ENCODE measurements around the gene GATAD1. TPM values are rescaled to one million over a fixed set of nuclear protein-coding genes. Genes with fewer than 3 reads are reported as not detected.
"Not testable (repeated sequence)": the region's sequence is repeated elsewhere in the genome, so short reads cannot be mapped to it uniquely, and the experiment has no call there.

The GATAD1 gene
- total RNA-seq, 8 experiments from 2014 or later = 20.5 to 44.2 (median 32.8) TPM

DNA sequence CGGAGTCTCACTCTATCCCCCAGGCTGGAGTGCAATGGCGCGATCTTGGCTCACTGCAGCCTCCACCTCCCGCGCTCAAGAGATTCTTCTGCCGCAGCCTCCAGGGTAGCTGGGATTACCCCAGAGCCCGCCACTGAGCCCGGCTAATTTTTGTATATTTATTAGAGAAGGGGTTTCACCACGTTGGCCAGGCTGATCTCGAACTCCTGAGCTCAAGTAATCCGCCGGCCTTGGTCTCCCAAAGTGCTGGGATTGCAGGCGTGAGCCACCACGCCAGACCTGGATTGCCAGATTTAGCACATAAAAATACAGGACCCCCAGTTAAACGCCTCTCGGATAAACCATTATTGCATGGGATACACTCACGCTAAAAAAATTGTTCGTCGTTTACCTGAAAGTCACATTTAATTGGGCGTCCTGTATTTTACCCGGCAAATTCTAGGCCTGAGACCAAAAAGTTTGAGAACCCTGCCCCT is 375 bp upstream of the GATAD1 start:
- Histone ChIP-seq H3K4me1 (replicated peaks in 1 of 2) (peaks cover 3 to 10% of the 10 kb centered on the region in 2 donors), H3K27ac (no peak overlapping the region), H3K4me3 (peak overlapping the region in 4 of 5 donors; percentile 65 to 99 (median 98))
- WGBS, 10 experiments = 0 to 100% (median 45%) methylated on average over 1 to 9 of the region's 21 CpGs; no CpG with 5 or more reads in 3 of the 10 experiments
- in situ Hi-C loops (cut with MboI; ENCODE audit: low pct_unique_long_range_greater_than_20kb in 2 of 9, low sequenced_read_pairs in 9 of 9, unreplicated experiment in 9 of 9) = loop anchor here in 1 of 9 experiments (25.0 kb wide), 1 partner anchor 210 kb away; the partner anchor contains the start of genes ANKIB1 and KRIT1
- peak in 1 of 8 experiments; percentile 2 for ATAC-seq (replicated peaks in 6 of 8)

DNA sequence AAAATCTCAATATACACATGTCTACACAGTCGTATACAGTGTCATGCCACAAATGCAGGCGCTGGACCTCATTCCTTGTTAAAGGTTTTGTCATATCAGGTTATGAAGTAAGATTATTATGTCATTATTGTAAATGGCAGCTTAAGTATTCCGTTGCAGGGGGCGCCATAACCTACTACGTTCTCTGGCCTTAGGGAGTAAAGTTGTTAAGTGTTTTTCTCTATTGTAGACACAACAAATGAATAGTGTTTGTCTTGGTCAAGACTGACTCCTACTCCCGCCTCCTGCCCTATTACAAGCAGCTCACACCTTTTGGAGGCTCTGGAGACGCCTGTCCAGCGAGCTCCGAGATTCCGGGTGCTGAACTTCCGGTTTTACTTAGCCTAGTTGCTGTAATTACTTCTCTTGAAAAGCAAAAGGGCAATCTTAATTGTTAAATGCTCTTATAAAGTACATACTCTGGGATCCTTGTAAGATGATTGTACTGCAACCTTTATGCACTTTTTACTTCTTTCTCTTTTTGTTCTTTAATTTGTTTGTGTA is 994 bp downstream of the GATAD1 start:
- in situ Hi-C loops (cut with MboI; ENCODE audit: low pct_unique_long_range_greater_than_20kb in 2 of 9, low sequenced_read_pairs in 9 of 9, unreplicated experiment in 9 of 9) = loop anchor here in 1 of 9 experiments (25.0 kb wide), 1 partner anchor 211 kb away; the partner anchor contains the start of genes ANKIB1 and KRIT1
- H3K4me1 ChIP-seq (replicated peaks in 1 of 2) = peaks cover 3 to 10% of the 10 kb centered on the region in 2 donors
- 0 to 20% (median 2%) methylated on average over 1 to 10 of the region's 11 CpGs; no CpG with 5 or more reads in 1 of the 10 experiments for WGBS, 10 experiments
- H3K4me3 ChIP-seq = peak overlapping the region; percentile 65 to 99 (median 97)
- ATAC-seq (replicated peaks in 6 of 8) = peak in 7 of 8 experiments; percentile 10 to 51 (median 25)
- H3K27ac ChIP-seq = peak overlapping the region; percentile 93 to 95

DNA sequence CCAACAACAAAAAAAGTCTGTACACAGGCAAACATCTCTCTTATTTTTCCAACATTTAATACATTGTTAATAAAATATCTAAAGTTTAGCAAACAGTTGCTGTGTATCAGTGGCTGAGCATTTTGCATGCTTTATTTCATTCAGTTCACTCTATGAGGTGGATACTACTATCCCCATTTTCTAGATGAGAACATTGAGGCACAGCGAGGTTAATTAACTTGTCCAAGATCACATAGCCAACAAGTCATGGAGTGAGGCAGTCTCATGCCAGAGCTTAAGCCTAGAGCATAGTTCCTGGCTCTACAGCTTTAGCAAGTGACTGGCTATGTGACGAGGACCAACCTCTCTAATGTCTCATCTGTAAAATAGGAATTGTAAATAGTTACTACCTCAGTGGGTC is 4.4 kb downstream of the GATAD1 start:
- in situ Hi-C loops (cut with MboI; ENCODE audit: low pct_unique_long_range_greater_than_20kb in 2 of 9, low sequenced_read_pairs in 9 of 9, unreplicated experiment in 9 of 9) = no loop called here
- Histone ChIP-seq H3K4me1 (replicated peaks in 1 of 2) (peaks cover 3 to 10% of the 10 kb centered on the region in 2 donors), H3K4me3 (no peak overlapping the region), H3K27ac (no peak overlapping the region)
- ATAC-seq (replicated peaks in 6 of 8) = no peak
- 80 to 100% (median 97%) methylated on average over 1 to 2 of the region's 2 CpGs; no CpG with 5 or more reads in 2 of the 10 experiments for WGBS, 10 experiments

DNA sequence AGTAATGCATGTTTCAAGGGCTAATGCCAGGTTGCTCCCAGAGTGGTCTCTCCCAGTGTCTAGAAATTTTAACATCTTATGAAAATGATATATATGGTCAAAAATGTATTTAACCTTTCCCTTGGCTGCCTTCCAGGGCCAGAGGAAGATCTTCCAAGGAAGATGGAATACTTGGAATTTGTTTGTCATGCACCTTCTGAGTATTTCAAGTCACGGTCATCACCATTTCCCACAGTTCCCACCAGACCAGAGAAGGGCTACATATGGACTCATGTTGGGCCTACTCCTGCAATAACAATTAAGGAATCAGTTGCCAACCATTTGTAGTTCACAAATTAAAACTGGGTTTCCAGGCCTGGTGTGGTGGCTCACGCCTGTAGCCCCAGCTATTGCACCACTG is 9.0 kb downstream of the GATAD1 start:
- H3K4me1 ChIP-seq (replicated peaks in 1 of 2) = no peaks in the 10 kb centered on the region
- WGBS, 10 experiments = 84 to 100% (median 100%) methylated on average over 1 to 2 of the region's 2 CpGs; no CpG with 5 or more reads in 4 of the 10 experiments
- no peak overlapping the region for H3K4me3 ChIP-seq
- no peak overlapping the region for H3K27ac ChIP-seq
- in situ Hi-C loops (cut with MboI; ENCODE audit: low pct_unique_long_range_greater_than_20kb in 2 of 9, low sequenced_read_pairs in 9 of 9, unreplicated experiment in 9 of 9) = no loop called here
- ATAC-seq (replicated peaks in 6 of 8) = no peak

DNA sequence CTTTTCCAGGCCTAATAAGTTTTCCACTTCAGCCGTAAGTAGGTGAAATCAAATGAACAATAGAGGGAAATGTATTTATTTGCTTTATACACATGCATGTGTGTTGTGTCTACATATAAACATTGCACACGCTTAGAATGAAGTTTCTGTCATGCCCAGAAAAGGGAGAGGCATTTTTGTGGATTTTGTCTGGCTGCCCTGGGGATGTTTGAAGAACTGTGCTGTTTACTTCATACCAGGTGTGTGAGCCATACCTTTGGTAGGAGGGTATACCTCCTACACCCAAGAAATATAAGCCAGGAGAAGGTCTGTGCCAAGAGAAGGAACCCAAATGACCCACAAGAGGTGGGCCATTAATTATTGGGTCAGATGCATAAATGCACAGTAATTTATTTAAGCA is 12.8 kb downstream of the GATAD1 start:
- H3K4me3 ChIP-seq = no peak overlapping the region
- in situ Hi-C loops (cut with MboI; ENCODE audit: low pct_unique_long_range_greater_than_20kb in 2 of 9, low sequenced_read_pairs in 9 of 9, unreplicated experiment in 9 of 9) = no loop called here
- WGBS, 10 experiments = 83 to 100% (median 100%) methylated on average over 1 to 2 of the region's 2 CpGs; no CpG with 5 or more reads in 1 of the 10 experiments
- H3K27ac ChIP-seq = no peak overlapping the region
- no peak for ATAC-seq (replicated peaks in 6 of 8)
- H3K4me1 ChIP-seq (replicated peaks in 1 of 2) = no peaks in the 10 kb centered on the region

DNA sequence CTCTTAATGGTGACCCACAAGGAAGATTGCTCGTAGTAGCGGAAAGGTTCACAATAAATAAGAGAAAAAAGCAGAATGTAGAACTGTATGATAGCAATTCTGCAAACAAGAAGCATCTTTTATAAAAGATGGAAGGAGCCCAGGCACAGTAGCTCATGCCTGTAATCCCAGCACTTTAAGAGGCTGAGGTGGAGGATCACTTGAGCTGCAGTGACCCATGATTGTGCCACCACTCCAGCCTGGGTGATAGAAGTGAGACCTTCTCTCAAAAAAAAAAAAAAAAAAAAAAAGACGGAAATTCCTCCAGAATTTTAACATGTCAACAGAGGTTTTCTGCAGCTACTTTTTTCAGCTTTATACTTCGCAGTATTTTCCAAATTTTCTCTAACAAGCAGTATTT is 13.2 kb downstream of the GATAD1 start:
- H3K4me3 ChIP-seq = no peak overlapping the region
- H3K27ac ChIP-seq = no peak overlapping the region
- WGBS, 10 experiments = 72 to 100% (median 90%) methylated on average over 1 to 4 of the region's 4 CpGs; no CpG with 5 or more reads in 1 of the 10 experiments
- in situ Hi-C loops (cut with MboI; ENCODE audit: low pct_unique_long_range_greater_than_20kb in 2 of 9, low sequenced_read_pairs in 9 of 9, unreplicated experiment in 9 of 9) = no loop called here
- no peak for ATAC-seq (replicated peaks in 6 of 8)
- H3K4me1 ChIP-seq (replicated peaks in 1 of 2) = no peaks in the 10 kb centered on the region

DNA sequence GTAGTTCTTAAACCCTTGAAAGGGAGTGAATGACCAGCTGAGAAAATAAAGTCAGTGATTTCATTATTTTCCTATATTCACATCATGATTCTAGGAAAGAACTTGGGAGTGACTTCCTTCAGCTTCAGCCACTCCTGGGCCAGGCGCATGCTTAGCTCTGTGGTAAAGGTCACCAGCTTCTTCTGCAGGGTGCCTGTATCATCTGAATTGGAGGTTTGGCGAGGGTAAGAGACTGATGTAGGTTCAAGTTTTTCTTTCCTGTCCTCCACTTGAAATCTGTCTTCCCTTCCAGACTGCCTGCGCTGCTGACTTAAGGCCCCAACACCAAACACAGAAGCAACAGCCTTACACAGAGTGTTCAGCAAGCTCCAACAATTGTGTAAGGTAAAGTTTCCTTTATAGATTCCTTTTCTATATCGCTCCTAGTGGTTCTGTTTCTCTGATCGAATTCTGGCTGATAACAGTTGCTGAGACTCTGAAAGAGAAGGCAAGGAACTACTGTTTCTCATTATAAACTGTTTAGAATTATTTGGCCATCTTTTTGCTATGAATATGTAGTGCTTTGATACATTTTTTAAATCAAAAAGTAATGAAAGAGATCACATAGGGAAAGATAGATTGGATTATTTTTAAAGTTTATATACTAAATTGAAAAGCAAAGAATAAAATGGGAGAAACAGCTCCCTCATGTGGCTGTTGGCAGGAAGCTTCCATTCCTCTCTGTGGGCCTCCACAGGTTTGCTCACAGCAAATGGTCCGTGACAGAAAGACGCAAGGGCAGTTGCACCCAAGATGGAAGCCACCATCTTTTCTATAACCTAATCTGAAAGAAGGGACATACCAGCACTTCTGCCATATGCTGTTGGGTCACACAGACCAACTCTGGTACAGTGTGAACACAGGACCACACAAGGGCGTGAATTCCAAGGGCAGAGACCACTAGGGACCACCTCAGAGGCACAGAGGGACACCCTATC is 14.0 kb downstream of the GATAD1 start:
- WGBS, 10 experiments = 51 to 78% (median 61%) methylated on average over 3 to 7 of the region's 8 CpGs
- Histone ChIP-seq H3K4me3 (no peak overlapping the region), H3K4me1 (replicated peaks in 1 of 2) (no peaks in the 10 kb centered on the region), H3K27ac (no peak overlapping the region)
- in situ Hi-C loops (cut with MboI; ENCODE audit: low pct_unique_long_range_greater_than_20kb in 2 of 9, low sequenced_read_pairs in 9 of 9, unreplicated experiment in 9 of 9) = no loop called here
- ATAC-seq (replicated peaks in 6 of 8) = peak in 4 of 8 experiments; percentile 47 to 86 (median 79)

DNA sequence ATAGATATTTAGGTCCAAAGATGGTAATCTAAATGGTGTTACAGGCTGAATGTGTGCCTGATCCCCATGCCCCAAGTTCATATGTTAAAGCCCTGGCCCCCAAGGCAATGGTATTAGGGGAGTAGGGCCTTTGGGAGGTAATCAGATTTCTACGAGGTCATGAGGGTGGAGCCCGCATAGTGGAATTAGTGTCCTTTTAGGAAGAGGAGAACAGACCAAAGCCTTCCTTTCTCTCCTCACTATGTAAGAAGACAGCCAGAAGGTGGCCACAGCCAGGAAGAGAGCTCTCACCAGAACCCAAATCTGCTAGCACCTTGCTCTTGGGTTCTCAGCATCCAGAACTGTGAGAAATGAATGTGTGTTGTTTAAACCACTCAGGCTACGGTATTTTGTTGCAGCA is 15.3 kb downstream of the GATAD1 start:
- Histone ChIP-seq H3K4me1 (replicated peaks in 1 of 2) (no peaks in the 10 kb centered on the region), H3K27ac (no peak overlapping the region), H3K4me3 (no peak overlapping the region)
- WGBS, 10 experiments = 58 to 100% (median 97%) methylated on average over 1 to 2 of the region's 3 CpGs; no CpG with 5 or more reads in 4 of the 10 experiments
- peak in 3 of 8 experiments; percentile 52 to 63 (median 54) for ATAC-seq (replicated peaks in 6 of 8)
- in situ Hi-C loops (cut with MboI; ENCODE audit: low pct_unique_long_range_greater_than_20kb in 2 of 9, low sequenced_read_pairs in 9 of 9, unreplicated experiment in 9 of 9) = no loop called here

DNA sequence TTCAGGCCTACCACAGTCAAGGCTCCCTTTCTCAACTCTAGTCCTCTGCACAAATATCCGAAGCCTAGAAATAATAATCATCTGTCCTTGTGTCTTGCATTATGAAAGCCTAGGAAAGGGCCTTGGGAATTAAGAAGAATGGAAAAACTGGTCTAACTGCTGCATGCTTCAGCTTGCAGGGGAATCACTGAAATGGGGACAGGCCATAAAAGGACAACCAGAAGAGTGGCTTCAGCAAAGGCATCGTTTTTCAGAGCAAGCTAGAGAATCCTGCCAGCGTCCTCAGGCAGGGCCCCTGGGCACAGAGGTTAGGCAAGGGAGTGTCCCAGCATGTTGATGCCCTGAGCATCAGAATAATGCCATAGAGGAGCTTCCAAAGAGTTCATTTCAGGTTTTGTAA is 17.2 kb downstream of the GATAD1 start:
- Histone ChIP-seq H3K4me1 (replicated peaks in 1 of 2) (no peaks in the 10 kb centered on the region), H3K4me3 (no peak overlapping the region), H3K27ac (no peak overlapping the region)
- in situ Hi-C loops (cut with MboI; ENCODE audit: low pct_unique_long_range_greater_than_20kb in 2 of 9, low sequenced_read_pairs in 9 of 9, unreplicated experiment in 9 of 9) = no loop called here
- whole genome bisulfite sequencing, 10 experiments = 17 to 100% (median 67%) methylated on average over 1 to 3 of the region's 3 CpGs; no CpG with 5 or more reads in 2 of the 10 experiments
- ATAC-seq (replicated peaks in 6 of 8) = no peak

DNA sequence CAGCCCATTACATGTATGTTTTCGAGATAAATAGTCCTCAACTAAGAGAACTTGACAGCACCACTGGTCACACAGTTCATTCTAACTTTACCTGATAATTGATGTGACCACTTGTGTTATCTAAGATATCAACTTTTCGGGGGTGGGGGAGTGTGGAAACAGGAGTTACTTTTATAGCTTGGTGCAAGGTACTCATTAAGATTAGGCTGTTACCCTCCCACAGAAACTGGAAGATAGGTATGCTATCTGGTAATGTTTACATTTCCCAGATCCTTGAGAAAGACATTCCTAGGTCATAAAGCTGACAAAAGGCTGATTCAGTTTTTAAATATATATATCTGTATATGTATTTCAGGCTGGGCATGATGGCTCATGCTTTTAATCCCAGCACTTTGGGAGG is 19.4 kb downstream of the GATAD1 start:
- H3K4me3 ChIP-seq = no peak overlapping the region
- ATAC-seq (replicated peaks in 6 of 8) = no peak
- H3K27ac ChIP-seq = no peak overlapping the region
- no peaks in the 10 kb centered on the region for H3K4me1 ChIP-seq (replicated peaks in 1 of 2)
- 67 to 100% (median 82%) methylated on average over 1 to 2 of the region's 2 CpGs; no CpG with 5 or more reads in 2 of the 10 experiments for WGBS, 10 experiments
- in situ Hi-C loops (cut with MboI; ENCODE audit: low pct_unique_long_range_greater_than_20kb in 2 of 9, low sequenced_read_pairs in 9 of 9, unreplicated experiment in 9 of 9) = no loop called here

DNA sequence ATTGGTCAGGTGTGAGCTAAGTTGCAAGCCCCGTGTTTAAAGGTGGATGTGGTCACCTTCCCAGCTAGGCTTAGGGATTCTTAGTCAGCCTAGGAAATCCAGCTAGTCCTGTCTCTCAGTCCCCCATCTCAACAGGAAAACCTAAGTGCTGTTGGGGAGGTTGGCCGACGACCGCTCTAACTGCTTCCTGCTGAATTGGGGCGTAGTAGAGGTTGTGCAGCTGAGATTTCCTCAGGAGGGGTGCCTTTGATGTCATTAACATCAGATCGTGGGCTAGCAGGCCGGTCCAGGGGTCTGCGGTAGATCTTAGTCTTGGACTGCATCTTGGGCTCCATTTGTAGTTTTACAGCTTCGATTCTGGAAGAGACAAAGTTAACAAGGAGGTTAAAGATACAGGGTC is 21.3 kb downstream of the GATAD1 start:
- H3K27ac ChIP-seq; in situ Hi-C loops (cut with MboI; ENCODE audit: low pct_unique_long_range_greater_than_20kb in 2 of 9, low sequenced_read_pairs in 9 of 9, unreplicated experiment in 9 of 9); H3K4me3 ChIP-seq; H3K4me1 ChIP-seq (replicated peaks in 1 of 2); ATAC-seq (replicated peaks in 6 of 8): not testable (repeated sequence)
- 100% methylated on average over 1 to 5 of the region's 9 CpGs; no CpG with 5 or more reads in 5 of the 10 experiments for WGBS, 10 experiments

DNA sequence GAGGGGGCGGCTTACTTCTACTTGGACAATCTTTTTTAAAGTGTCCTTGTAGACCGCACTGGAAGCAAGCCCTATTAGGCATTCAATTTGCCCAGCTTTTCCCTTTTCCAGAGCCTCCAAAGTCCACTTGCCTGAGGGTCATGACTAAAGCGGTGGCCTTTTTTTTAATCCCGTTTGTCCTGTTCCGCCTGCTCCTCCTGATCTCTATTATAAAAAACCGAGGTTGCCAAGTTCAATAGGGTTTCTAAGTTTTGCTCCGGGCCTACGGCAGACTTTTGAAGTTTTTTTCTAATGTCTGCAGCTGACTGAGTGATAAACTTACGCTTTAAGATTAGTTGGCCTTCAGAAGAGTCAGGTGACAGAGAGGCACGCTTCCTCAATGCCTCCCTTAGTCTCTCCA is 26.7 kb downstream of the GATAD1 start:
- H3K4me1 ChIP-seq (replicated peaks in 1 of 2); H3K4me3 ChIP-seq; in situ Hi-C loops (cut with MboI; ENCODE audit: low pct_unique_long_range_greater_than_20kb in 2 of 9, low sequenced_read_pairs in 9 of 9, unreplicated experiment in 9 of 9); ATAC-seq (replicated peaks in 6 of 8); H3K27ac ChIP-seq: not testable (repeated sequence)
- 77 to 100% (median 100%) methylated on average over 1 to 6 of the region's 10 CpGs; no CpG with 5 or more reads in 4 of the 10 experiments for WGBS, 10 experiments

DNA sequence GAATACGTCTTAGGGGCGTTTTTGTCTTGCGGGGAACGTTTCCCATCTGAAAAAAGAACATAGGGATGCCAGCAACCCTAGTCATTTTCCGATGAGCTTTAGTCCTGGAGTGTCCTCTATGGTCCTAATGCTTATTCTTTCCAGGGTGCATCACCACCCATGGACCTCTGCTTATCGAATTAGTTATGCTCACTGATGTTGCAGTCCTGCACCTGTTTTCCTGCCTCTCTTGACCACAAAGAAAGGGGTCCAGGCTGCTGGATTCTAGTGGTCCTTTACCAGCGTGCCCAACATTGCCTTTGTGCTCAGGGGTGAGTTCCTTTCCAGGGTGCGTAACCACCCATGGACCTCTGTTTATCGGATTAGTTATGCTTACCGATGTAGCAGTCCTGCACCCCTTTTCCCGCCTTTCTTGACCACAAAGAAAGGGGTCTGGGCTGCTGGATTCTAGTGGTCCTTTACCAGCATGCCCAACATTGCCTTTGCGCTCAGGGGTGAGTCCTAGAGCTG is 28.0 kb downstream of the GATAD1 start:
- H3K4me1 ChIP-seq (replicated peaks in 1 of 2); ATAC-seq (replicated peaks in 6 of 8); H3K4me3 ChIP-seq; H3K27ac ChIP-seq; in situ Hi-C loops (cut with MboI; ENCODE audit: low pct_unique_long_range_greater_than_20kb in 2 of 9, low sequenced_read_pairs in 9 of 9, unreplicated experiment in 9 of 9): not testable (repeated sequence)
- 38 to 100% (median 87%) methylated on average over 1 to 9 of the region's 12 CpGs; no CpG with 5 or more reads in 2 of the 10 experiments for WGBS, 10 experiments
